ENCODE data around the gene SLC5A8.

SLC5A8 gene

GRCh38 chr12:101209319-101210302 lies at the start of gene SLC5A8:
SLC5A8 (minus strand) TSS chr12:101210238; CDS start chr12:101209848, 390 bp downstream.
- DNase-seq: no peak

GRCh38 chr12:101257357-101257756 lies 47.3 kb upstream of the SLC5A8 start:
- DNase-seq: no peak

- no peak for DNase-seq
Measured at GRCh38 chr12:101256266-101256665, 46.2 kb upstream of the SLC5A8 start.

GRCh38 chr12:101243616-101244015 lies 33.6 kb upstream of the SLC5A8 start:
- DNase-seq: no peak

GRCh38 chr12:101243074-101243473 lies 33.0 kb upstream of the SLC5A8 start:
- no peak for DNase-seq

GRCh38 chr12:101238800-101239329 lies 28.8 kb upstream of the SLC5A8 start:
- no peak for DNase-seq

GRCh38 chr12:101238306-101238705 lies 28.3 kb upstream of the SLC5A8 start:
- no peak for DNase-seq

GRCh38 chr12:101235686-101236085 lies 25.6 kb upstream of the SLC5A8 start:
- DNase-seq: no peak

- no peak for DNase-seq
Measured at GRCh38 chr12:101231636-101232035, 21.6 kb upstream of the SLC5A8 start.

- DNase-seq: no peak
Measured at GRCh38 chr12:101230547-101230946, 20.5 kb upstream of the SLC5A8 start.

GRCh38 chr12:101229841-101230241 lies 19.8 kb upstream of the SLC5A8 start:
- no peak for DNase-seq

- no peak for DNase-seq
Measured at GRCh38 chr12:101221301-101221700, 11.3 kb upstream of the SLC5A8 start.

- DNase-seq: no peak
Measured at GRCh38 chr12:101216810-101217209, 6.8 kb upstream of the SLC5A8 start.

GRCh38 chr12:101207086-101207780 lies 2.8 kb downstream of the SLC5A8 start:
- no peak for DNase-seq

GRCh38 chr12:101204602-101205304 lies 5.3 kb downstream of the SLC5A8 start:
- no peak for DNase-seq

- no peak for DNase-seq
Measured at GRCh38 chr12:101200824-101201223, 9.2 kb downstream of the SLC5A8 start.

- DNase-seq: no peak
Measured at GRCh38 chr12:101200145-101200544, 9.9 kb downstream of the SLC5A8 start.

GRCh38 chr12:101186291-101186690 lies 23.7 kb downstream of the SLC5A8 start:
- no peak for DNase-seq

GRCh38 chr12:101181776-101182175 lies 28.3 kb downstream of the SLC5A8 start:
- no peak for DNase-seq

GRCh38 chr12:101174541-101174940 lies 35.5 kb downstream of the SLC5A8 start:
- no peak for DNase-seq

- no peak for DNase-seq
Measured at GRCh38 chr12:101173197-101173749, 36.8 kb downstream of the SLC5A8 start.

GRCh38 chr12:101172316-101172715 lies 37.7 kb downstream of the SLC5A8 start:
- no peak for DNase-seq

GRCh38 chr12:101168001-101168400 lies 42.0 kb downstream of the SLC5A8 start:
- DNase-seq: no peak
